Rectal smooth muscle tissue (tissue), 1 donor: ENCODE measurements around the gene AADAT.
"Not testable (repeated sequence)": the region's sequence is repeated elsewhere in the genome, so short reads cannot be mapped to it uniquely, and the experiment has no call there.

Source experiments
- H3K27ac ChIP-seq: one replicate; pipeline ENCODE4 v1.7.0; 2013; ENCODE audit warnings: low read depth, low read length, inconsistent platforms
- H3K27me3 ChIP-seq: one replicate; pipeline ENCODE4 v1.7.0; 2013; ENCODE audit warnings: low read length; ENCODE audit not compliant: control insufficient read depth, insufficient read depth
- H3K36me3 ChIP-seq: one replicate; pipeline ENCODE4 v1.7.0; 2013; ENCODE audit warnings: low read length; ENCODE audit not compliant: control insufficient read depth, insufficient read depth
- H3K4me1 ChIP-seq: one replicate; pipeline ENCODE4 v1.7.0; 2013; ENCODE audit warnings: low read length; ENCODE audit not compliant: control insufficient read depth, insufficient read depth
- H3K4me3 ChIP-seq: one replicate; pipeline ENCODE4 v1.7.0; 2013; ENCODE audit warnings: low read length
- H3K9ac ChIP-seq: one replicate; pipeline ENCODE4 v1.7.0; 2013; ENCODE audit warnings: low read length

AADAT gene

GRCh38 chr4:170089668-170090351, at the start of gene AADAT:
Gene AADAT (minus strand): TSS chr4:170089956. CDS start chr4:170089690, 266 bp downstream.
- peak within 1 kb of the TSS; percentile 85 for H3K4me3 ChIP-seq
- peak within 1 kb of the TSS; percentile 21 for H3K9ac ChIP-seq
- H3K4me1 ChIP-seq = peaks cover 3% of the 10 kb centered on the region
- H3K27me3 ChIP-seq = no peaks in the 10 kb centered on the region
- peak within 1 kb of the TSS; percentile 43 for H3K27ac ChIP-seq
- no peaks in the 10 kb centered on the region for H3K36me3 ChIP-seq

DNA sequence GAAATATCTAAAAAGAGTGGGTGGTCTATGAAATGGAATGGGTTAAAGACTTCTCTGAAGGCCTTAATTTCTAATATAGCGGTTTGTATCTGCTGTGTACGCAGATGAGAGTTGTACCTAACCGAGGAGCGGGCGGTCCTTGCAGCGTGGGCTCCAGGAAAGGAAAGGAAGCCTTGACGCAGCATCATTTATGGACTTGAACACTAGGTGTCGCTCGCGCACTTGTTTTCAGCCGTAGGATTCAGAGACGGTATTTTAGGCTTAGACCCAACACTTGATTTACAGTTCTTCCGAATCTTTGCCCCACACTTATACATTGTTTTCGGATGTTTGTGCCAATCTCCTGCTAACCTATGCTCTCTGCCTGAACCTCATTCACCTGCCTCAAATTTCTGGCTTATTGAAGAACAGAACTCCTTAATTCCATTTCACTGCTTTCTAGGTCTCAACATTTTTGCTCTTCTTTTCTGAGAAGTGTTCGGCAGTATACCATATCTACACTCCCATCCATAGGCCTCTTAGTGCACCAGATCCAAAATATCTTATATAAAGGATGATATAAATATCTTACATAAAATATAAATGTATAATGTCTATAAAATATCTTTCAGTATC, 48.9 kb upstream of the AADAT start:
- no peaks in the 10 kb centered on the region for H3K4me1 ChIP-seq
- H3K27me3 ChIP-seq = no peaks in the 10 kb centered on the region
- H3K27ac ChIP-seq = no peak overlapping the region
- H3K9ac ChIP-seq = no peak overlapping the region
- no peaks in the 10 kb centered on the region for H3K36me3 ChIP-seq
- H3K4me3 ChIP-seq = no peak overlapping the region

GRCh38 chr4:170137927-170138326, 48.2 kb upstream of the AADAT start:
- H3K27ac ChIP-seq = no peak overlapping the region
- no peaks in the 10 kb centered on the region for H3K4me1 ChIP-seq
- no peaks in the 10 kb centered on the region for H3K36me3 ChIP-seq
- no peak overlapping the region for H3K4me3 ChIP-seq
- no peaks in the 10 kb centered on the region for H3K27me3 ChIP-seq
- no peak overlapping the region for H3K9ac ChIP-seq

GRCh38 chr4:170137466-170137865, 47.7 kb upstream of the AADAT start:
- Histone ChIP-seq H3K27ac (no peak overlapping the region), H3K4me1 (no peaks in the 10 kb centered on the region), H3K4me3 (no peak overlapping the region), H3K9ac (no peak overlapping the region), H3K27me3 (no peaks in the 10 kb centered on the region), H3K36me3 (no peaks in the 10 kb centered on the region)

DNA sequence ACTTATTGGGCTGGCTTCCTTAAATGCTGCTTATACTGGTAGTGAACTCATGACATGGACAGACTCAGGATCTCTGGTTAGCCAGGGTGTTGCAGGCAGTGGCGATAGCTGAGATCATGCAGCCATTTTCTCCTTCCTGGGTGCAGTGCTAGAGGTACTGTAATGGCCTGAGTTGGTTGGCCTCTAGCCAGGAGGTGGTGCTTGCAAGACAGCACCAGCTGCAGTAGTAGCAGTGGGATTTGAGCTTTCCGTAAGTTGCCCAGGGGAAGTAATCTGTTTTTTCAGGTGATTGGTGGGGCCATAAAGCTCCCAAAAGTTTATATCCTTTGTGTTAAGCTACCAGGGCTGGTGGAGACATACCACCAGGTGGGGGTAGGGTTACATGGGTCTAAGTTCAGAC, 45.1 kb upstream of the AADAT start:
- Histone ChIP-seq H3K27me3 (no peaks in the 10 kb centered on the region), H3K4me1 (no peaks in the 10 kb centered on the region), H3K4me3 (no peak overlapping the region), H3K9ac (no peak overlapping the region), H3K36me3 (no peaks in the 10 kb centered on the region), H3K27ac (no peak overlapping the region)

DNA sequence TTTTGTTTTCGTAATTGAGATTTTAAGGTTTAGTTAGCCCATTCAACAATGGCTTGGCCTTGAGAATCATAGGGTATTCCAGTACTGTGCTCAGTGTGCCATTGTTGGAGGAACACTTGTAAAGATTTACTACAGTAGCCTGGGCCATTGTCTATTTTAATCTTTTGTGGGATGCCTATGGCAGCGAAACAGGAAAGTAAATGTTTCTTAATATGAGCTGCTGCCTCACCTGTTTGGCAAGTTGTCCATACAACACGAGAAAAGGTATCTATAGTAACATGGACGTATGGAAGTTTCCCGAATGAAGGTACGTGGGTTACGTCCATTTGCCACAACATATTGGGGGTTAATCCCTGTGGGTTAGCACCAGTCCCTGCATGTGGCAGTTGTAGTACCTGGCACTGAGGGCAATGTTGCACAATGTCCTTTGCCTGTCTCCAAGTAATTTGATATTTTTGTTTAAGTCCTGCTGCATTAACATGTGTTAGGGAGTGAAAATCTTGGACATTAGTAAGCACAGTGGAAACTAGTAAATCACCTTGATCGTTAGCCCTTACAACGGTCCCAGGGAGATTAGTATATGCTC, 38.6 kb upstream of the AADAT start:
- no peaks in the 10 kb centered on the region for H3K36me3 ChIP-seq

DNA sequence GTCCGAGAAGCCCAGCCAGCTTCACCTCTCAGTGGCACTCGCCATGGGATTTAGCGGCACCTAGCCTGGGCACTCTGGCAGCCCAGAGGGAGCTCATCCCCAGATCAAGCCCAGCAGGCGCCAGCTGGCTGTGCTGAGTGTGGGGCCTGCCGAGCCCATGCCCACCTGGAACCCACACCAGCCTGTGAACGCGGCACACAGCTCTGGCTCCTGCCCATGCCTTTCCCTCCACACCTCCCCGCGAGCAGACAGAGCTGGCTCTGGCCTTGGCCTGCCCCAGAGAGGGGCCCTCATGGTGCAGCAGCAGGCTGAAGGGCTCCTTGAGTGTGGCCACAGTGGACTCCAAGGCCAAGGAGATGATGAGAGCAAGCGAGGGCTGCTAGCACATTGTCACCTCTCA, 38.0 kb upstream of the AADAT start:
- H3K36me3 ChIP-seq = no peaks in the 10 kb centered on the region
- H3K27ac ChIP-seq = no peak overlapping the region
- H3K4me1 ChIP-seq = no peaks in the 10 kb centered on the region
- H3K9ac ChIP-seq = no peak overlapping the region
- no peak overlapping the region for H3K4me3 ChIP-seq
- no peaks in the 10 kb centered on the region for H3K27me3 ChIP-seq

More for the DNA sequence above, 38.6 kb upstream of the AADAT start:
- H3K27ac ChIP-seq = no peak overlapping the region
- H3K9ac ChIP-seq = no peak overlapping the region
- no peaks in the 10 kb centered on the region for H3K27me3 ChIP-seq
- H3K4me1 ChIP-seq = no peaks in the 10 kb centered on the region
- H3K4me3 ChIP-seq = no peak overlapping the region

- Histone ChIP-seq H3K4me3 (no peak overlapping the region), H3K27me3 (no peaks in the 10 kb centered on the region), H3K36me3 (no peaks in the 10 kb centered on the region), H3K4me1 (no peaks in the 10 kb centered on the region), H3K27ac (no peak overlapping the region), H3K9ac (no peak overlapping the region)
These were observed 34.6 kb upstream of the AADAT start for GRCh38 chr4:170124406-170124805.

- Histone ChIP-seq H3K4me3 (no peak overlapping the region), H3K27ac (no peak overlapping the region), H3K27me3 (no peaks in the 10 kb centered on the region), H3K9ac (no peak overlapping the region), H3K36me3 (no peaks in the 10 kb centered on the region), H3K4me1 (no peaks in the 10 kb centered on the region)
These were observed 32.5 kb upstream of the AADAT start for GRCh38 chr4:170122252-170122651.

DNA sequence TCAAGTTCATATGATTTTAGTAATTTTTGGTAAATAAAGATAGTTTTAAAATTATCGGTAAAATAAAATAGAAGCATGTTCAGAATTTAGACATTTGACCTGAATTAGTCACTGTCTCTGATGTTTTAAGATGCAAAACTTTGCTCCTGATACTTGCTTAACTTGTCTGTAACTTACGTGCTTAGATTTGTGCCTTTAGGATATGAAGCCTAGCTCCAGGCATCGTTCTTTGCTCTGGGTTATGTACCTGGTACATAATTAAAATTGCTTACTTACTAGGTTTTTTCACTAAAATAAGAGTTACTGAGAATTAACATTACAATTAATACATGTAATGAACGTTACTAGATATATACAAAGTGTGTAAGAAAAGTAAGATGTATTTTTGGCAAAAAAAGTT, 24.9 kb upstream of the AADAT start:
- Histone ChIP-seq H3K4me3 (no peak overlapping the region), H3K9ac (no peak overlapping the region), H3K4me1 (peaks cover 3% of the 10 kb centered on the region), H3K27me3 (no peaks in the 10 kb centered on the region), H3K27ac (no peak overlapping the region), H3K36me3 (no peaks in the 10 kb centered on the region)

DNA sequence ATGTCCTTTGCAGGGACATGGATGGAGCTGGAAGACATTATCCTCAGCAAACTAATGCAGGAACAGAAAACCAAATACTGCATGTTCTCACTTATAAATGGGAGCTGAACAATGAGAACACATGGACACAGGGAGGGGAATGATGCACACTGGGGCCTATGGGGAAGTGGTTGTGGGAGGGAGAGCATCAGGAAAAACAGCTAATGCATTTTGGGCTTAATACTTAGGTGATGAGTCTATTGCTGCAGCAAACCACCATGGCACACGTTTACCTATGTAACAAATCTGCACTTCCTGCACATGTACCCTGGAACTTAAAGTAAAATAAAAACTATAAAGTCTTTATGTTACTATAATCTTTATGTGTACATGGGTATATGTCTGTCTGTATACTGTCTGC, 24.4 kb upstream of the AADAT start:
- H3K4me1 ChIP-seq, H3K4me3 ChIP-seq, H3K36me3 ChIP-seq, H3K9ac ChIP-seq, H3K27ac ChIP-seq, H3K27me3 ChIP-seq: not testable (repeated sequence)

DNA sequence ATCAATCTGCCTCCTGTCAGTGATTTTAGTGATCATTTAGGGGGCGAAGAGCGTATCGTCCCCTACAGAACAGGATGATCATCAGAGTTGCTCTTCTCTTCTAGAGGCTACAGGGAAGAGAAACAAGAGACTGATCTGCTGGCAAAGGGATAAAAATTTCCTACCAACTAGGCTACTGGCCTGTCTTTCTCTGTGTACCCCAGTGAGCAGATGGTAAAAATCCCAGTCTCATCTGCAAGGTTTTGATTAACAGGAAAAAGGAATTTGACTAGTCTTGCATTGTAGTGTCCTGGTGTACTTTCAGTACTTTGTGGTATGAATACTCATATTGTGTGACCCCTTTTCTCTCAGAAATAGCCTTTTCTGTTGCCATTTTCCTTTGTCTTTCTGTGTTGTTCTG, 21.8 kb upstream of the AADAT start:
- peaks cover 3% of the 10 kb centered on the region for H3K4me1 ChIP-seq
- H3K27ac ChIP-seq = no peak overlapping the region
- no peaks in the 10 kb centered on the region for H3K27me3 ChIP-seq
- H3K36me3 ChIP-seq = no peaks in the 10 kb centered on the region
- no peak overlapping the region for H3K9ac ChIP-seq
- no peak overlapping the region for H3K4me3 ChIP-seq

DNA sequence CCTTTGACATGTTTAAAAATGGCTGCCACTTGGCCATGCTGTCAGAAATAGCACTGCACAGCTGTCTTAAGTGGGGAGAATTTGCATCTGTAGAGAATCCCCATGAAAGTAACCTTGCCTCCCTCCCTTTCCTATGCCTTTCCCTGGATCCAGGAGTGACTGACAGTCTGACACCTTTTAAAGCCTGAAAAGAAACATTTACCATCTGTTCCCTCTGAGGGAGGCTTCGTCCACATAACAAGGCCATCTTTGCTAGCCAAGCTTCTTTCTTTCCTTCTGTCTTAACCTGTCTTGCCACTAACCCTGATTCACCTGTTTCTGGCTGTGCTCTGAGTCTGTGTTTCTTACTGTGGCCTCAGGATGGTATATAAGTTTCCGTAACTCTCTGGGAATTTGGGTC, 21.3 kb upstream of the AADAT start:
- Histone ChIP-seq H3K27me3 (no peaks in the 10 kb centered on the region), H3K4me3 (no peak overlapping the region), H3K9ac (no peak overlapping the region), H3K36me3 (no peaks in the 10 kb centered on the region), H3K4me1 (peaks cover 3% of the 10 kb centered on the region), H3K27ac (no peak overlapping the region)
